ENCODE measurements around the gene SLC9C1.

- TF ChIP-seq CTCF (IDR thresholded peaks at IDR 0.05) (no peak), POLR2A (IDR thresholded peaks at IDR 0.05) (no peak)
These were observed 44.7 kb upstream of the SLC9C1 start for GRCh38 chr3:112338727-112339056.

All from esophagus squamous epithelium (tissue), 4 donors.